GM19023 (cell line): ENCODE measurements around the gene UBE2B.
"Not testable (repeated sequence)": the region's sequence is repeated elsewhere in the genome, so short reads cannot be mapped to it uniquely, and the experiment has no call there.

Experiments used
- ATAC-seq: cut with Tn5 transposase; IDR thresholded peaks from one replicate; pipeline ENCODE4 v1.9.1; 2021; ENCODE audit warnings: mild to moderate bottlenecking, moderate library complexity; ENCODE audit not compliant: unreplicated experiment

Gene UBE2B

DNA sequence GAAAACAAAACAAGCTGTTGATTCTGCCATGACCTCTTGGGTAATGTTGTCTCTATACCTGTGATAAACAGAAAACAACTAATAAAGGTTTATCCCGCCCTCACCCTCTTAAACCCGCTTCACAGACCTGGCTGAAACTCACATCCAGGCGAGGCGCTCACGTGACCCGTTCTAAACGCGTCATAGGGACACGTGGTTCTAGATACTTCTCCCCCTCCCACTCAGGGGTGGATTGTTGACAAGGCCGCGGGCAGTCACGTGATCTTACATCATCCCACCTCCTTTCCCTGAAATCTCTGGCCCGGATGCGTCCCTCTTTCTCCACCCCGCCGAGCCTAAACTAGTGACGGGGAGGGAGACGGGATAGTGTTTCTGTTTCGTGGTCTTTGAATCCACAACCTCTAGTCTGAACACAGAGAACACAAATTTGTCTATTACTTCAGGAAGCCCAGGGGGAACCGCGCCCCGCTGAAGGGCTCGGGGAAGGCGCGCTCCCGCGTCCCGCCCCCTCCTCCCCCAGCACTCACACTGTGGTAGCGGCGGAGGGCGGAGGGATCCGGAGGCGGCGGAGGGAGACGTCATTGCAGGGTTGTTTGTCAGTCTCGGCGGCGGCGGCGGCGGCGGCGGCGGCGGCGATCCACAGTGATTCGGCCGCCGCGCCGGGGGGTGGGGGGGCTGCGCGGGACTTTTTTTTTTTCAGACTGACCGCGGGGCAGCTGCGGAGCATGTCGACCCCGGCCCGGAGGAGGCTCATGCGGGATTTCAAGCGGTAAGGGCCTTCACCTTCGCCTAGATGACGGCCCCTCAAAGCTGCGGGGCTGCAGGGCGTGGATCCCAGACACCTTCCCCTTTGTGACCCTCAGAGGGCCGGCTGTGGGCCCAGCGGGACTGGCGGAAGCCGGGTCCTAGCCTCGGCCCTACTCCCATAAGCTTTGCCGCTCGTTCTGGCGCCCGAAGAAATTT lies at the start of gene UBE2B:
Gene UBE2B (plus strand): TSS at position 699 of the 963 bp plus-strand sequence. CDS start 27 bp downstream, at position 726.
- peak; percentile 70 for ATAC-seq

DNA sequence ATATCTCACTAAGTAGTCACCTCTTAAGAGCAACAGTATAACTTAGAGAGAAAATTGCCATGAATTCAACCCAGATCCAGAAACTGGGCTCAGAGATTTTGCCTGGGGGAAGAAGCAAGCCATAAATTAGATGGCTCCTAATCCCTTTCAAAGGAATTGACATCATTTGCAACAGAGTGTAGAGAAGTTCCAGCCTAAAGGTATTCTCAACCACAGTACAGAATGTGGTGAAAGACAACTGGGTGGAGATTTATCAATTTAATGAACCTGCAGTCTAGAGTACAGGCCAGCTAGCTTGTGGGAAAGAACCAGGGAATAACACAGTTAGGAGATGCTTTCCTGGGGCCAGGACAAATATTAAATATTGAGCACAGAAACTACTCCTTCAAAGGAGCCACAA lies 44.0 kb upstream of the UBE2B start:
- no peak for ATAC-seq

DNA sequence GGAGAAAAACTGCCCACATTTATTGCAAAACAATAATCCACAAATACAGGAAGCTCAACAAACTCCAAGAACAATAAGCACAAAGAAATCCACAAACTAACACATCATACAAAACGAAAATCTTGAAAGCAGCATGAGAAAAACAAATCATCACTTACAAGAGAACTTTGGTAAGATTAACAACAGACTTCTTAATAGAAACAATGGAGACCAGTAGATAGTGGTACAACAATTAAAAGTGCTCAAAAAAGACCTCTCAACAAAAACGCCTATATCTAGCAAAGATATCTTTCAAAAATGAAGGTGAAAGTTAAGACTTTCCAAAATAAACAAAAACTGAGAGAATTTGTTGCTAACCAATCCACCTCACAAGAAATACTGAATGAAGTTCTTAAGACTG lies 42.8 kb upstream of the UBE2B start:
- no peak for ATAC-seq

DNA sequence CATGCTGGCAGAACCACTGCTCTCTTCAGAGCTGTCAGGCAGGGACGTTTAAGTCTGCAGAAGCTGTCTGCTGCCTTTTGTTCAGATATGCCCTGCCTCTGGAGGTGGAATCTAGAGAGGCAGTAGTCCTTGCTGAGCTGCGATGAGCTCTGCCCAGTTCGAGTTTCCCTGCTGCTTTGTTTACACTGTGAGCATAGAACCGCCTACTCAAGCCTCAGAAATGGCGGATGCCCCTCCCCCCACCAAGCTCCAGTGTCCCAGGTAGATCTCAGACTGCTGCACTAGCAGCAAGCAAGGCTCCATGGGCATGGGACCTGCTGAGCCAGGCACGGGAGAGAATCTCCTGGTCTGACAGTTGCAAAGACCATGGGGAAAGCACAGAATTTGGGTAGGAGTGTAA lies 34.5 kb upstream of the UBE2B start:
- ATAC-seq, result not testable (repeated sequence)

GRCh38 chr5:134343500-134343899 lies 27.9 kb upstream of the UBE2B start:
- not testable (repeated sequence) for ATAC-seq

DNA sequence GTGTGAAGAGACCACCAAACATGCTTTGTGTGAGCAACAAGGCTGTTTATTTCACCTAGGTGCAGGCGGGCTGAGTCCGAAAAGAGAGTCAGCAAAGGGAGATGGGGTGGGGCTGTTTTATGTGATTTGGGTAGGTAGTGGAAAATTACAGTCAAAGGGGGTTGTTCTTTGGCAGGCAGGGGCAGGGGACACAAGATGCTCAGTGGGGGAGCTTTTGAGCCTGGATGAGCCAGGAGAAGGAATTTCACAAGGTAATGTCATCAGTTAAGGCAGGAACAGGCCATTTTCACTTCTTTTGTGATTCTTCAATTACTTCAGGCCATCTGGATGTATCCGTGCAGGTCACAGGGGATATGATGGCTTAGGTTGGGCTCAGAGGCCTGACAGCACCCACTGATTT lies 25.9 kb upstream of the UBE2B start:
- not testable (repeated sequence) for ATAC-seq

DNA sequence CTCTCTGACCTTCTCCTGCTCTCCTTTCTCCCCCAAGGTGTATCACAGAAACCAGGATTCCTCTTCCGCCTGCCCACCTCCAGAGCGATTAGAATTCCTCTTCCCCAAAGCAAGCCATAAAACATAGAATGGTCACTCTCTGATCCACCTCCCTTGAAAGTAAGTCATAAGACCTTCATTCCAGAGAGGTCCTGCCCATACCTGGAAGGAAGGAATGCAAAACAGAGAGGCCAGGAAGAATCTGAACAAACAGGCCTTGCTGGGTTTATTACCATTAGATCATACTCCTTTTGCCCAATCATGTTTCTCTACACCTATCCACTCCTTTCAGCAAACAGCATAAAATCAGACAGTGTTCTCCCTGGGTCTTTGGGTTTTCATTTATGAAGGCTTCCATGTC lies 25.4 kb upstream of the UBE2B start:
- ATAC-seq, result no peak

- ATAC-seq, result no peak
These were observed 21.9 kb upstream of the UBE2B start for GRCh38 chr5:134349463-134349862.

GRCh38 chr5:134355681-134356080 lies 15.7 kb upstream of the UBE2B start:
- ATAC-seq, result no peak

DNA sequence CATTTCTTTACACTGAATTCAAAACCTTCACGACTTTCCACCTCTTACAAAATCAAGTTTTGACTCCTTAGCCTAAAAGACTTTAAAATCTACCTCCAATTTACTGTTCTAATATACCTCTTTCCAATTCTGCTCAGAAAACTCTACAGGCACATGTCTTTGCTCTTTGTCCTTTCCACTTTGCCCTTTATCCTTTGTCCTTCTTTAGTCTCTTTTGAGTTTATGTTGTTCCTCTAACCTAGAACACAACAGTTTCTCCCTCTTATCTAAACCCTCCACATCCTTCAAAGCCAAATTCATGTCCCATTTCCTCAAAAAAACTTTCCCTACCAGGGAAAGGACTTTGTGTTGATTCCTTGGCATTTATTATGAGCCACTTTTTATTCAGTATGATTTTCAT lies 5.8 kb upstream of the UBE2B start:
- ATAC-seq, result no peak

GRCh38 chr5:134370311-134370870 lies 978 bp upstream of the UBE2B start:
- peak; percentile 12 for ATAC-seq

DNA sequence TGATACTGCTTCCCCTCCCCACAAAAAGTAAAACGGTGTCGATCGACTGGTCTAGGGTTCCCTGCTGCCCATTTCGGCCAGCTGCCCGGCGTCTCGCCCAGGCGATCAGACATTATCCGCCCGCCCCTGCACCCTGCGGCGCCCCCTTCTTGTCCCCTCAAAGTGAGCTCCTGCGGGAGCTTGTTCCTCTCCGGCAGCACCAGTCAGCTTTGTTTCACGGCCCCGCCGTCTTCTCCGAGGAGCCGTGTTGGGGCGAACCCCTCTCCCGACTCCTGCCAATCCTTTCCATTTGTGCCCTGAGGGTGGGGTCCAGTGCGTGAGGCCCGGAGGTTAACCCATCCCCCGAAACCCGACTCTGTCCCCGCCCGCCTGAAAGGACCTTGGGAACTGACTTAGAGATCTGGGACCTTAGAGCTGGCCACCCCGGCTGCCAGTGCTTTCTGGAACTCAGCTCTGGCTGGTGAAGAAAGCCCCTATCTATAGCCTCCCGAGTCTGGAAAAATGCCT lies 518 bp downstream of the UBE2B start:
- ATAC-seq, result no peak

DNA sequence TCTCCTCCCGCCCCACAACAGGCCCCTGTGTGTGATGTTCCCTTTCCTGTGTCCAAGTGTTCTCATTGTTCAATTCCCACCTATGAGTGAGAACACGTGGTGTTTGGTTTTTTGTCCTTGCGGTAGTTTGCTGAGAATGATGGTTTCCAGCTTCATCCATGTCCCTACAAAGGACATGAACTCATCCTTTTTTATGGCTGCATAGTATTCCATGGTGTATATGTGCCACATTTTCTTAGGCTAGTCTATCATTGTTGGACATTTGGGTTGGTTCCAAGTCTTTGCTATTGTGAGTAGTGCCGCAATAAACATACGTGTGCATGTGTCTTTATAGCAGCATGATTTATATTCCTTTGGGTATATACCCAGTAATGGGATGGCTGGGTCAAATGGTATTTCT lies 2.3 kb downstream of the UBE2B start:
- not testable (repeated sequence) for ATAC-seq

DNA sequence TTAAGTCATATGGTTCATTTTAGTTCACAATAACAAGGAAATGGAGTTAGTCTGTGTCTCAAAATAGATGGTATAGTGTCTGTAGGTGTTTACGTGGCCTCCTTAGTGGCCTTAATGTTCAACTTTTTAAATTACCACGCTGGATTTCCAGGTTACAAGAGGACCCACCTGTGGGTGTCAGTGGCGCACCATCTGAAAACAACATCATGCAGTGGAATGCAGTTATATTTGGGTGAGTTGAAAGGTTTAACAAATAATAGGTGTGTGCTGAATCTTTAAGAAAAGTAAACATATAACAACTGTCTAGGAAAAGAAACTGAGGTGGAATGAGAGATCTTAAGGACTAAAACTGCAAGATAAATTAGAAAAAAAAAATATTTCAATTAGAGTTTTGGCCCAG lies 2.9 kb downstream of the UBE2B start:
- no peak for ATAC-seq

GRCh38 chr5:134380346-134380745 lies 9.0 kb downstream of the UBE2B start:
- no peak for ATAC-seq

- ATAC-seq, result not testable (repeated sequence)
These were observed 10.8 kb downstream of the UBE2B start for GRCh38 chr5:134382204-134382603.

- ATAC-seq, result no peak
These were observed 12.8 kb downstream of the UBE2B start for GRCh38 chr5:134383980-134384697.

GRCh38 chr5:134387443-134387842 lies 16.1 kb downstream of the UBE2B start:
- ATAC-seq, result no peak

- ATAC-seq, result no peak
These were observed 20.9 kb downstream of the UBE2B start for GRCh38 chr5:134392301-134392700.

GRCh38 chr5:134394932-134395331 lies 23.6 kb downstream of the UBE2B start:
- ATAC-seq, result no peak

DNA sequence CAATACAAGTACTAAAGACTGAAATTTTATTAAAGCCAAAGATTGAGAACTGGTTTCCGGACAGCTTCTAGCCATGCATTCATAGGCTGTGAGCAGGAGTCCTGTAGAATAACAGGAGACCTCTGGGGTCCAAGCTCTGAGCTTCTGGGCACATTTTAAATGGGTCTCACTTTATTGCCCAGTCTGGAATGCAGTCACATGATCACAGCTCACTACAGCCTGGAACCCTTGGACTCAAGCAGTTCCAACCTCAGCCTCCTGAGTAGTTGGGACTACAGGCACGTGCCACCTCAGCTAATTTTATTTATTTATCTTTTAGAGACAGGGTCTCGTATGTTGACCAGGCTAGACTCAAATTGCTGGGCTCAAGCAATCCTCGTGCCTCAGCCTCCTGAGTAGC lies 24.9 kb downstream of the UBE2B start:
- ATAC-seq, result no peak
